Inferior parietal cortex (tissue), 1 donor: ENCODE results near the gene ELOVL7.
"Not testable (repeated sequence)": the region's sequence is repeated elsewhere in the genome, so short reads cannot be mapped to it uniquely, and the experiment has no call there.

Source experiments
- DNase-seq: peaks from one replicate; pipeline ENCODE4 v3.0.0-alpha.2; 2016; ENCODE audit errors: extremely low spot score

The ELOVL7 gene

GRCh38 chr5:60830581-60831127, 13.4 kb downstream of the ELOVL7 start:
- no peak for DNase-seq

- DNase-seq: no peak
Observed at GRCh38 chr5:60829490-60830266, 14.4 kb downstream of the ELOVL7 start.

GRCh38 chr5:60827201-60827600, 16.9 kb downstream of the ELOVL7 start:
- DNase-seq: no peak

DNA sequence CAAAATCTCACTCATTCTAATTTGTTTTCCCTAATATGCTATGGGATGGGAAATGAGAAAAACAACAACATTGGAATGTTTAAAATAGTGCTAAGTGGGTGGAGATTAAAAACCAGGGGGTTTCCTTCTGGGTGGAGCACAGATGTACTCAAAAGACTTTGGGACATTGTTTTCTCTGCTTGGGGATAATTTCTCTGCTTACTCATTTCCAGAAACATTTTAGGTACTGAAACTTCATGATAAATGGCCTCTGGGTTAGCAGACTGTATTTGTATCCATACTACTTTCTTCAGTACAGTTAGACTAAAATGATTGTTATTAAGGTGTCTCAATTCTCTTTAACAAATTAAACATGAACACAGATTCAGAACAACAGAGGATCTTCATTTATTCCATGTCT, 17.4 kb downstream of the ELOVL7 start:
- DNase-seq: no peak

DNA sequence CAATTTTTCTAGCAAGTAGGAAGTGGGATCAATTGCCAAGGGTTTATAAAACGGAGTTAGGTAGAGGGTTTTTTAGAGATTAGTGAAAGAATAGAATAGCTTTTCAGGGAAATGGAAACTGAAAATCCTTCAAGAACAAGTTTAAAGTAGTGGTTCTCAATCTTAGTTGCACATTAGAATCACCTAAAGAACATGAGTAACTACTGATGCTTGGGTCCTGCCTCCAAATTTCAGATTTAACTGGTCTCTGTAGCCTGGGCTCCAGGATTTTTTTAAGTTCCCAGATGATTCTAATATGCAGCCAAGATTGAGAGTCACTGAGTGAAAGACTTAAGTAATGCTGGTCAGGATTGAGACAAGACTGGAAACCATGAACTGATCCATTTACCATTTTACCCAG, 20.5 kb downstream of the ELOVL7 start:
- no peak for DNase-seq

- no peak for DNase-seq
Observed at GRCh38 chr5:60822285-60822556, 21.8 kb downstream of the ELOVL7 start.

- no peak for DNase-seq
Observed at GRCh38 chr5:60821488-60822284, 22.4 kb downstream of the ELOVL7 start.

GRCh38 chr5:60820593-60821487, 23.2 kb downstream of the ELOVL7 start:
- no peak for DNase-seq

GRCh38 chr5:60816138-60816537, 27.9 kb downstream of the ELOVL7 start:
- not testable (repeated sequence) for DNase-seq

DNA sequence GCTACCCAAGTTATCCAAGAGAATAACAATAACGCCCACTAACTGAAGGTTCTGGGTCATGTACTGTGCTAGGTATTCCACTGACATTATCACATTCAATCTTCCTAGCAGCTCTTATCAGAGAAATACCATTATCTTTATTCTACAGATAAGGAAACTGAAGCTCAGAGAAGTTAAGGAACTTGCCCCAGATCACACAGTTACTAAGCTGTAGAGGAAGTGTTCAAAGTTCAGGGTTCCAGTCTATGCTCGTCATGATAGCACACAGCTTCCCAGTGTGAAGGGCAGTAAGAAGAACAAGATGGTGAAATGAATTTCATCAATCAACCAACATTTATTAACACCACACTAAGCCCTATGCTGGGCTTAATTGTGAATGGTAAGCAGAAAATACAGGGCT, 29.6 kb downstream of the ELOVL7 start:
- no peak for DNase-seq

GRCh38 chr5:60812426-60812825, 31.6 kb downstream of the ELOVL7 start:
- no peak for DNase-seq

- DNase-seq: no peak
Observed at GRCh38 chr5:60811105-60811504, 33.0 kb downstream of the ELOVL7 start.

- DNase-seq: no peak
Observed at GRCh38 chr5:60810438-60811085, 33.5 kb downstream of the ELOVL7 start.

GRCh38 chr5:60809891-60810425, 34.1 kb downstream of the ELOVL7 start:
- DNase-seq: no peak

DNA sequence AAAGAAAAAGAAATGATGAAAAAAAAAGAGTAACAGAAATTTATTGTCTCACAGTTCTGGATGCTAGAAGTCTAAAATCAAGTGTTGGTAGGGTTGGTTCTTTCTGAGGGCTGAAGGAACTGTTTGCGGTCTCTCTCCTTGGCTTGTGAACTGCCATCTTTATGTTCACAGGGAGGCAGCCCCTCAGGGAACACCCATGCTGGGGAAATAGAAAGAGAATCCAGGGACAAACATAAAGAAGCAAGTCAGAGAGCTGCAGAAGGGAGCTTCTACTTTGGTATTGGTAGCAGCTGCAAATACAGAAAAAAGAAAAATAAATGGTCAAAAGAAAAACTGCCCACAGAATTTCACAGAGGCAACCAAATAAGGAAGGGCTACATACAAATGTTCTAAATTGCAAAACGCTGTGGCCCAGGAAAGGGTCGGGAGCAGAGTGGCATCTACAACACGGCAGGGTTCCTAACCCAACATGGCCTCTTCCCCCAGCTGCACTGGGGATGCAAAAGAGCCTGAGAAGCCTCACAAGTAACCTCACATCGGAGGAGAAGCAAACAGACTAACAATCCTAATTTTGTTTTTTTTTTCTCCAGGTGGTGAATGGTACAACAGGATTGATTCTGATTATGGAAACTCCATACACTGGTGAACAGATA, 37.4 kb downstream of the ELOVL7 start:
- no peak for DNase-seq

DNA sequence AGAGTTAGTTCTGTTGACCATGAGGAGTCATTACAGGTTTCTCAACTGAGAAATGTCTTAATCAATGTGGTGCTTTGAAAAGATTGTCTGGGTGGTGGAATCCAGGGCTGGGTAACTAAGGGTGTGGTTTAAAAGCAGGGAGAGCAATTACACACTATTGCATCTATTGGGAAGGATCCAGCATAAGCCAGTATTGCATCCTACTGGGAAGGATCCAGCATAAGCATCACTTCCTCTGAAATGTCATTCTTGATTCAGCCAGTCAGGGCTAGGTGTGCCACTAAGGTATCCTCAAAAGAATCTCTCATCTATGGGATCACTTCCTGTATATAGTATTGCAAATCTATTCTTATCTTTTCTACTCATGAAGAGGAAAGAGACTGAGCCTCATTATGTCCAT, 38.6 kb downstream of the ELOVL7 start:
- no peak for DNase-seq

DNA sequence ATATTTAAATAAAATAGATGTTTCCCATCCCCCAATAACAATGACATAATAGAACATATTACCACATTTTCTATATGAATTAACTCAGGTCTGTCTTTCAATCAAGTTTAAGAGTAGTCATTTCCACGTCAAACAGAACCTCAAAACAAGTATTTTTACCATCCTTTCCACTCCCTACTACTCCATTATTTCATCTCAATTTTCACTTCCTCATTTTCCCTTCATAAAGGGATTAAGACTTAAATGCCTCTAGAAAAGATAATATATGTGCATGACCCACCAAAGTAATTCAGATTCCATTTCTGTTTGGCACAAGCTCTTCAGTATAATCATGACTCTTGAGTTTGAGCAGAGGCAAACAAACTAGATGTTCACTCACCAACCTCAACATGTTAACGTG, 40.4 kb downstream of the ELOVL7 start:
- DNase-seq: no peak

- DNase-seq: no peak
Observed at GRCh38 chr5:60802986-60803385, 41.1 kb downstream of the ELOVL7 start.

DNA sequence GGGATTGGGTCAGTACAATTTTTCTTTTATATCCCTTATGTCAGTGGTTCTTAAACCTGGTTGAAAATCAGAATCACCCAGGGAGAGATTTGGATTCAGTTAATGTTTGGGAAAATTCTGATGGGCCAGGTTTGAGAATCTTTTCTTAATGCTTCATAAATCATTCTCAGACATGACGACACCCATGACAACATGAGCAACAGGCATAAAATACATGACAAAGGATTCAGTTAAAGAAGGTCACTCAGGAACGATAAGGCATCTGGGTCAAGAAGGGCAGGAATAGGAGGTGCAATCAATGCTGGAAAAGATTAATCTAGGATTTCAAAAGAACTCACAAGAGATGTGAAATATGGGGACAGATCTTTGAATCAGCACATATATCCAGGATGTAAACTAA, 41.8 kb downstream of the ELOVL7 start:
- DNase-seq: no peak

- DNase-seq: no peak
Observed at GRCh38 chr5:60797482-60798153, 46.5 kb downstream of the ELOVL7 start.
